Osteoblast (primary cell): ENCODE measurements around the gene RALGDS. TPM values are rescaled to one million over a fixed set of nuclear protein-coding genes. Genes with fewer than 3 reads are reported as not detected.

Experiments
- DNase-seq: peaks from one replicate; pipeline ENCODE4 v3.0.0; 2011; ENCODE audit warnings: low spot score, mixed read lengths; ENCODE audit not compliant: insufficient read length; ENCODE audit errors: missing footprints
- H2AFZ ChIP-seq: 2 replicates; pipeline ENCODE4 v1.6.0; 2011; ENCODE audit warnings: mild to moderate bottlenecking, low read length
- H3K27ac ChIP-seq: 2 replicates; pipeline ENCODE4 v1.5.1; 2011; ENCODE audit warnings: mild to moderate bottlenecking, low read depth, low read length, moderate library complexity
- H3K27me3 ChIP-seq: 2 replicates; pipeline ENCODE4 v1.6.0; 2012; ENCODE audit warnings: mild to moderate bottlenecking, control low read depth, inconsistent platforms, low read length, moderate library complexity; ENCODE audit not compliant: insufficient read depth
- H3K36me3 ChIP-seq: 2 replicates; pipeline ENCODE4 v1.5.1; 2011; ENCODE audit warnings: mild to moderate bottlenecking, low read length, control low read depth, moderate library complexity; ENCODE audit not compliant: insufficient read depth
- H3K4me1 ChIP-seq: 2 replicates; pipeline ENCODE4 v1.5.1; 2011; ENCODE audit warnings: mild to moderate bottlenecking, low read length, control low read depth, moderate library complexity; ENCODE audit not compliant: insufficient read depth
- H3K4me2 ChIP-seq: 2 replicates; pipeline ENCODE4 v1.6.0; 2011; ENCODE audit warnings: mild to moderate bottlenecking, low read length; ENCODE audit not compliant: insufficient read depth
- H3K4me3 ChIP-seq: fragments of 200-600 bp; sonication (generic); 3 replicates; pipeline ENCODE4 v1.5.1; 2012; ENCODE audit warnings: mild to moderate bottlenecking, low read length, inconsistent platforms; ENCODE audit not compliant: insufficient read depth
- H3K79me2 ChIP-seq: 2 replicates; pipeline ENCODE4 v1.6.0; 2012; ENCODE audit warnings: mild to moderate bottlenecking, low read length, control low read depth, inconsistent platforms; ENCODE audit not compliant: insufficient read depth
- H3K9me3 ChIP-seq: 2 replicates; pipeline ENCODE4 v1.5.1; 2011; ENCODE audit warnings: low read depth, low read length, control low read depth
- H4K20me1 ChIP-seq: 2 replicates; pipeline ENCODE4 v1.6.0; 2012; ENCODE audit warnings: mild to moderate bottlenecking, low read length, control low read depth; ENCODE audit not compliant: insufficient read depth
- total RNA-seq: library from RNA; depleted of rRNA; stranded (reverse); fragments of >200 nt; gene quantifications from 2 replicates; pipeline ENCODE4 v1.2.3, GENCODE V29; 2012
- TF ChIP-seq, protein P1 (sequence below): IDR thresholded peaks from 2 replicates; pipeline ENCODE4 v1.5.1; 2011; ENCODE audit warnings: mild to moderate bottlenecking, low read depth, low read length, moderate library complexity; ENCODE audit errors: extremely low read depth

Gene RALGDS
- total RNA-seq, 1 donor: 11.2 TPM

DNA sequence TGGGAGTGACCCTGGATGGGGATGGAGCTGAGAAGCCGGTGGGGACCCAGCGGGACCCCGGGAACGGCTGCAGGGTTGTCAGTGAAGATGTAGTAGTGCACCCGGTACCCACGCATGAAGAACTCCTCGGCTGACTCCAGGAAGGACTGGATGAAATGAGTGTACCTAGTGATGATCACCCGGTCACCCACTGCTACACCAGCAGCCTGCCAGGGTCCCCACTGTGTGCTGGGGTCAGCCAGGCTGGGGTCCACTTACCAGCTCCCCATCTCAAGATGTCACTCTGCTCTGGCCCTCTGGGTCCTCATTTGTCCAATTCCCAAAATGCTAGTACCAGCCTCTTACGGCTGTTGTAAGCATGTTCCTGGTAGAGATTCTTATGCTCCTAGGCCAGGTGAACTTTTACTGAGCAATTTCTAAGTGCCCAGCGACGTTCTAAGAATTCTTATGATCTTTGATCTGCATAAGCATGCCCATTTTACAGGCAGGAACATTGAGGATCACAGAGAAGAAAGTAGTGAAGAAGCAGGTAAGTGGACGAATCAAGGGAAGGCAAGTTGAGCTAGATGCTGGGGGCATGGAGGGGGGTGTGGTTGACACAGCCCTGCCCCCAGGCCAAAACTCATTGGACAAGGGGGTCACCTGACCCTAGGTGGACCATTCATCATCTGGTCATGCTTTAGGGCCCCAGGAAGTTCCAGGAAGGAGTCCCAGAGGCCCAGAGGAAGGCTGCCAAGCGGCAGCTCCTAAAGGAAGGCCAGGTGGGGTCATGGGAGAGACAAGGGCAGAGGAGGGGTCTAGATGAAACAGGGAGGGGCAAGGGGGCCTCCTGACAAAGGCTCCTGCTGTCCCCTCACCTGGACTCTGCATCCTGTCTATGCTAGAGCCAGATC is 33.3 kb upstream of the RALGDS start:
- H2AFZ ChIP-seq: no peak overlapping the region
- TF ChIP-seq, protein P1, sequence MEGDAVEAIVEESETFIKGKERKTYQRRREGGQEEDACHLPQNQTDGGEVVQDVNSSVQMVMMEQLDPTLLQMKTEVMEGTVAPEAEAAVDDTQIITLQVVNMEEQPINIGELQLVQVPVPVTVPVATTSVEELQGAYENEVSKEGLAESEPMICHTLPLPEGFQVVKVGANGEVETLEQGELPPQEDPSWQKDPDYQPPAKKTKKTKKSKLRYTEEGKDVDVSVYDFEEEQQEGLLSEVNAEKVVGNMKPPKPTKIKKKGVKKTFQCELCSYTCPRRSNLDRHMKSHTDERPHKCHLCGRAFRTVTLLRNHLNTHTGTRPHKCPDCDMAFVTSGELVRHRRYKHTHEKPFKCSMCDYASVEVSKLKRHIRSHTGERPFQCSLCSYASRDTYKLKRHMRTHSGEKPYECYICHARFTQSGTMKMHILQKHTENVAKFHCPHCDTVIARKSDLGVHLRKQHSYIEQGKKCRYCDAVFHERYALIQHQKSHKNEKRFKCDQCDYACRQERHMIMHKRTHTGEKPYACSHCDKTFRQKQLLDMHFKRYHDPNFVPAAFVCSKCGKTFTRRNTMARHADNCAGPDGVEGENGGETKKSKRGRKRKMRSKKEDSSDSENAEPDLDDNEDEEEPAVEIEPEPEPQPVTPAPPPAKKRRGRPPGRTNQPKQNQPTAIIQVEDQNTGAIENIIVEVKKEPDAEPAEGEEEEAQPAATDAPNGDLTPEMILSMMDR: no peak
- H3K9me3 ChIP-seq: no peaks in the 10 kb centered on the region
- no peak overlapping the region for H3K27ac ChIP-seq
- no peaks in the 10 kb centered on the region for H3K79me2 ChIP-seq
- no peak overlapping the region for H3K4me3 ChIP-seq
- peak; percentile 72 for DNase-seq
- no peaks in the 10 kb centered on the region for H3K27me3 ChIP-seq
- peaks cover 3% of the 10 kb centered on the region for H3K4me1 ChIP-seq
- no peaks in the 10 kb centered on the region for H4K20me1 ChIP-seq
- H3K4me2 ChIP-seq: no peak overlapping the region
- H3K36me3 ChIP-seq: no peaks in the 10 kb centered on the region

DNA sequence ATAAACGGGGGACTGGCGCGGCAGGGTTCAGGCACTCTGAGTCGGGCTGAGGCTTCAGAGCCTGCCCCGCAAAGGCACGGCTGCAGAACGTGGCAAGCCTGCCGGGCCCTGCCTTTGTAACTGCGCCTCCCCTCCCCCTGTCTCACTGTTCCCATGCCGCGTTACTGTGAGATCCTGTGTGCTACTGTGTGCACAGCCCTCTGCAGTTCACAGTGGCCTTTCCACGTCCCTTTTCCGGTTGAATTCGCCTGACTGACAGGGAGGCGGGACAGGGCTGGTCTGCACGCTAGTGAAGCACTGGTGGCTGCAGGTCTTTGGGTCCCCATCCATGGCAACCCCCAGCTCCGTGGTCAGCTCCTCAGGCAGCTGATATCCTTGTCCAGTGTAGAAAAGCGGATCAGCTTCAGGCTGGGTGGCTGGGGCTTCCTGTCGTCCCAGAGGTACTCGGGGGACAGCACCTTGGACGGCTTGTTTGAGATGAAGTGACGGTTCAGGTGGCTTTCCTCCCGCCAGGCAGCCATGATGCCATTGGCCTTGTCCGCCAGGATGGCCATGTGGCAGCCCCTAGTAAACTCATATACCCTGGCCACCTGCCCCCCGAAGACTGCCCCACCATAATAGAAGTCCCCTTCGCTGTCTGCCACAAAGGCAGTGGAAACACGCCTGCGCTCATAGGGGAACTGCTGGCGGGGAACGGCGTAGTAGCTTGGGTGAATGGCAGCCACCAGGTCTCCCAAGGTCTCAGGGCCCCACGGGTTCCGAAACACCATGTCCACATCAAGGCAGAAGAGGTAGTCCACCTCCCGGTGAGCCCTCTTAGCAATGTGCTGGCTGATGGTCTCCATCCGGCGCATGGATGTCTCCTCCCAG is 32.4 kb upstream of the RALGDS start:
- no peak overlapping the region for H3K4me2 ChIP-seq
- no peaks in the 10 kb centered on the region for H3K9me3 ChIP-seq
- H3K4me1 ChIP-seq: peaks cover 6% of the 10 kb centered on the region
- TF ChIP-seq, protein P1: no peak
- no peak overlapping the region for H3K27ac ChIP-seq
- no peaks in the 10 kb centered on the region for H3K36me3 ChIP-seq
- H3K27me3 ChIP-seq: no peaks in the 10 kb centered on the region
- DNase-seq: peak; percentile 73
- peak overlapping the region; percentile 31 for H2AFZ ChIP-seq
- H4K20me1 ChIP-seq: no peaks in the 10 kb centered on the region
- no peak overlapping the region for H3K4me3 ChIP-seq
- H3K79me2 ChIP-seq: no peaks in the 10 kb centered on the region

DNA sequence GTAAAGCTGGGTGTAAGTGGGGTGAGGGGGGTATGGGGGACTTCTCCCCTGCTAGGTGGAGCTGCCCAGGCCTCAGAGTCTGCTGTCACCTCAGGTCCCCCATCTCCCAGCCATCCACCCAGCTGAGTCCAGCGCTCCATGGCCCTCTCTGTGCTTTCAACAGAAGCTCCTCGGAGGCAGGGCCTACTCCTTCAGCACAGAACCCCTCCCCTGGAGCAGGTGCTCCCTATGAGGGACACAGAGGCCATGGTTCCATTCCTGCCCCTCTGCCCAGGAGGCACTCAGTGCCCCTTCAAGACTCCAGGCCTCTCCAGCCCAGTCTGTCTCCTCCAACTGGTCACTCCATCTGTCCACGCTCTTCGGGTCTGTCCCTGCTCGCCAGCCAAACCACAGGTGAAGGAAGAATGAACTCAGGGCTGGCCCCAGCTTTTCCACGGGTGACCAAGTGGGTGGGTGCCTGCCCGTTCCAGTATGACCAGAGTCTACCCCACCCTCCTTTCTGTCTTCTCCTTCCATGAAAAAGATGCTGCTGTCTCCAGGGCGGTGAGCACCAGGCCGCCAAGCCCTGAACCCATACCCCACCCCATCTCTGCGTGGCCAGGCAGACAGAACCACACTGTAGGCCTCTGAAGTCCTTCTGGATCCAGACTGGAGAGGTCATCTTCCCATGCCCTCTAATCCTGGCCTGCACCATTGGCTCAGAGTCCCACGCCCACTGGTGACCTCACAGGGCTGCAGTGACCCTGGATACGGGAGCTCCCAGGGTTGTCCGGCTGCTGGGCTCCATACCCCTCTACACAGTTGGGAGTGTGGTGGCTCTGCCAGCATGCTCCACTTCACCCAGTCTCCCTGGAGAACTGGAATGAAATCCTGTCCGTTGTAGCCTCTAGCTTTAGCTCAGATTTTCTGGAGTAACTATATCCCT is 30.8 kb upstream of the RALGDS start:
- H3K4me2 ChIP-seq: no peak overlapping the region
- H3K4me3 ChIP-seq: no peak overlapping the region
- H3K27me3 ChIP-seq: no peaks in the 10 kb centered on the region
- peaks cover 3% of the 10 kb centered on the region for H3K79me2 ChIP-seq
- DNase-seq: peak; percentile 68
- H3K27ac ChIP-seq: no peak overlapping the region
- H3K36me3 ChIP-seq: no peaks in the 10 kb centered on the region
- H3K4me1 ChIP-seq: peaks cover 8% of the 10 kb centered on the region
- TF ChIP-seq, protein P1: no peak
- H3K9me3 ChIP-seq: no peaks in the 10 kb centered on the region
- peaks cover 6% of the 10 kb centered on the region for H4K20me1 ChIP-seq
- H2AFZ ChIP-seq: no peak overlapping the region
